GM12892 (cell line): ENCODE results near the gene YBX1.

Source experiments
- POLR2A ChIP-seq: IDR thresholded peaks from 2 replicates; pipeline ENCODE4 v1.6.1; 2011; ENCODE audit warnings: low read depth, low read length, control low read depth
- TAF1 ChIP-seq: IDR thresholded peaks from 2 replicates; pipeline ENCODE4 v1.6.1; 2011; ENCODE audit warnings: low read depth, mild to moderate bottlenecking, control low read depth, low read length, borderline replicate concordance

GRCh38 chr1:42723511-42723910, 41.3 kb downstream of the YBX1 start:
- TF ChIP-seq POLR2A: no peak
- TF ChIP-seq TAF1: no peak
